GM23338 (cell line): Measurements from ENCODE around the gene RHOT1. TPM values are rescaled to one million over a fixed set of nuclear protein-coding genes. Genes with fewer than 3 reads are reported as not detected.
"Not testable (repeated sequence)": the region's sequence is repeated elsewhere in the genome, so short reads cannot be mapped to it uniquely, and the experiment has no call there.

ENCODE experiments used
- ATAC-seq: fragments of 200-7000 bp; cut with Tn5 transposase; 3 replicates; pipeline ENCODE4 v1.9.1; 2020
- DNase-seq: peaks from one replicate; pipeline ENCODE4 v3.0.0-alpha.2; 2015; ENCODE audit warnings: low spot score
- H2AFZ ChIP-seq: fragments of 200-600 bp; sonication (generic); 2 replicates; pipeline ENCODE4 v1.8.0; 2016; ENCODE audit warnings: antibody characterized with exemption, mild to moderate bottlenecking, moderate library complexity
- H3F3A ChIP-seq: fragments of 200-600 bp; sonication (generic); replicated peaks from 2 replicates; pipeline ENCODE4 v1.8.0; 2017; ENCODE audit warnings: antibody characterized with exemption, mixed run types, low read depth
- H3K27ac ChIP-seq: fragments of 200-600 bp; sonication (generic); 2 replicates; pipeline ENCODE4 v1.6.1; 2016; ENCODE audit warnings: low read depth
- H3K27me3 ChIP-seq: fragments of 200-600 bp; sonication (generic); 2 replicates; pipeline ENCODE4 v1.8.0; 2016; ENCODE audit warnings: mild to moderate bottlenecking, mixed run types, moderate library complexity; ENCODE audit not compliant: insufficient read depth
- H3K36me3 ChIP-seq: fragments of 200-600 bp; sonication (generic); 2 replicates; pipeline ENCODE4 v1.8.0; 2016; ENCODE audit warnings: mild to moderate bottlenecking; ENCODE audit not compliant: insufficient read depth
- H3K4me1 ChIP-seq: fragments of 200-600 bp; sonication (generic); 2 replicates; pipeline ENCODE4 v1.8.0; 2016; ENCODE audit warnings: mild to moderate bottlenecking, moderate library complexity; ENCODE audit not compliant: insufficient read depth
- H3K4me2 ChIP-seq: fragments of 200-600 bp; sonication (generic); 2 replicates; pipeline ENCODE4 v1.7.1; 2017; ENCODE audit warnings: mixed run types
- H3K4me3 ChIP-seq: fragments of 200-600 bp; sonication (generic); 2 replicates; pipeline ENCODE4 v1.6.1; 2016; ENCODE audit warnings: mixed run types
- H3K79me2 ChIP-seq: fragments of 200-600 bp; sonication (generic); replicated peaks from 2 replicates; pipeline ENCODE4 v1.8.0; 2017; ENCODE audit warnings: mild to moderate bottlenecking; ENCODE audit not compliant: insufficient read depth
- H3K9me2 ChIP-seq: fragments of 200-600 bp; sonication (generic); 2 replicates; pipeline ENCODE4 v1.8.0; 2017; ENCODE audit not compliant: insufficient read depth
- H4K20me1 ChIP-seq: fragments of 200-600 bp; sonication (generic); replicated peaks from 2 replicates; pipeline ENCODE4 v1.8.0; 2017; ENCODE audit warnings: mild to moderate bottlenecking; ENCODE audit not compliant: insufficient read depth
- H3K27ac Mint-ChIP-seq: 2 replicates; pipeline ENCODE4 v1.8.0; 2020; ENCODE audit warnings: inconsistent platforms, mild to moderate bottlenecking, moderate library complexity, mixed read lengths
- H3K27me3 Mint-ChIP-seq: 3 replicates; pipeline ENCODE4 v1.8.0; 2022; ENCODE audit warnings: low read depth, mild to moderate bottlenecking, moderate library complexity, mixed read lengths, inconsistent platforms; ENCODE audit not compliant: insufficient read depth, poor library complexity
- H3K36me3 Mint-ChIP-seq: 3 replicates; pipeline ENCODE4 v1.8.0; 2021; ENCODE audit warnings: low read depth, mild to moderate bottlenecking, inconsistent platforms, moderate library complexity, mixed read lengths
- H3K4me1 Mint-ChIP-seq: 3 replicates; pipeline ENCODE4 v1.8.0; 2020; ENCODE audit warnings: mild to moderate bottlenecking, inconsistent platforms, mixed read lengths
- H3K4me3 Mint-ChIP-seq: 3 replicates; pipeline ENCODE4 v1.8.0; 2021; ENCODE audit warnings: moderate library complexity, mild to moderate bottlenecking, inconsistent platforms, mixed read lengths
- H3K9me3 Mint-ChIP-seq: 3 replicates; pipeline ENCODE4 v1.8.0; 2020; ENCODE audit warnings: moderate library complexity, mild to moderate bottlenecking, inconsistent platforms, mixed read lengths
- EZH2phosphoT487 ChIP-seq: fragments of 200-600 bp; sonication (generic); IDR thresholded peaks from one replicate; pipeline ENCODE4 v1.8.1; 2018; ENCODE audit warnings: antibody characterized with exemption; ENCODE audit not compliant: unreplicated experiment
- STAT1 ChIP-seq: IDR thresholded peaks from one replicate; pipeline ENCODE4 v1.6.1; 2016; ENCODE audit warnings: antibody characterized with exemption; ENCODE audit not compliant: unreplicated experiment
- polyA plus RNA-seq: library from polyadenylated mRNA; unstranded; fragments of >200 nt; fragmentation: Nextera tagmentation; extraction: Ambion mirVana; gene quantifications from 2 replicates; pipeline ENCODE4 v1.2.1, GENCODE V29; 2016
- total RNA-seq: library from RNA; depleted of rRNA; stranded (reverse); fragments of >200 nt; shearing (Covaris generic); gene quantifications from 2 replicates; pipeline ENCODE4 v1.2.3, GENCODE V29; 2014
- TF ChIP-seq, protein P1 (sequence below), 2 experiments: fragments of 200-600 bp in 1 of 2; sonication (generic) in 1 of 2; conservative IDR thresholded peaks; 2 replicates each; pipeline versions ENCODE4 v1.5.1 to v1.6.1; 2016 to 2017; ENCODE audit warnings: antibody characterized with exemption in 2 of 2, low read depth in 2 of 2, mild to moderate bottlenecking in 2 of 2, moderate library complexity in 1 of 2
- TF ChIP-seq, protein P2 (sequence below): IDR thresholded peaks from one replicate; pipeline ENCODE4 v1.6.1; 2018; ENCODE audit warnings: antibody characterized with exemption; ENCODE audit not compliant: unreplicated experiment

RHOT1 gene
- total and polyA plus RNA-seq, 2 experiments from 2014 or later = 40.8 to 53.5 TPM

DNA sequence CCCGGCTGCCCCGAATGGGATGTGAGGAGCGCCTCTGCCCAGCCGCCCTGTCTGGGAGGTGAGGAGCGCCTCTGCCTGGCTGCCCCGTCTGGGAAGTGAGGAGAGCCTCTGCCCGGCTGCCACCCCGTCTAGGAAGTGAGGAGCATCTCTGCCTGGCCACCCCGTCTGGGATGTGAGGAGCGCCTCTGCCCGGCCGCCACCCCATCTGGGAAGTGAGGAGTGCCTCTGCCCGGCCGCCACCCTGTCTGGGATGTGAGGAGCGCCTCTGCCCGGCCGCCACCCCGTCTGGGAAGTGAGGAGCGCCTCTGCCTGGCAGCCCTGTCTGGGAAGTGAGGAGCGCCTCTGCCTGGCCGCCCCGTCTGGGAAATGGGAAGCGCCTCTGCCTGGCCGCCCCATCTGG, 36.4 kb downstream of the RHOT1 start:
- H4K20me1 ChIP-seq, H3K9me2 ChIP-seq, H3K27ac ChIP-seq, ATAC-seq, H2AFZ ChIP-seq, H3K27me3 ChIP-seq, H3K27ac Mint-ChIP-seq, H3K4me1 ChIP-seq, H3K4me2 ChIP-seq, H3F3A ChIP-seq, H3K4me3 ChIP-seq, DNase-seq, H3K79me2 ChIP-seq, H3K27me3 Mint-ChIP-seq, H3K4me3 Mint-ChIP-seq, H3K4me1 Mint-ChIP-seq: not testable (repeated sequence)
- Mint-ChIP-seq H3K36me3 (peaks cover 78% of the 10 kb centered on the region), H3K9me3 (peaks cover 42% of the 10 kb centered on the region)
- H3K36me3 ChIP-seq = peaks cover 25% of the 10 kb centered on the region

DNA sequence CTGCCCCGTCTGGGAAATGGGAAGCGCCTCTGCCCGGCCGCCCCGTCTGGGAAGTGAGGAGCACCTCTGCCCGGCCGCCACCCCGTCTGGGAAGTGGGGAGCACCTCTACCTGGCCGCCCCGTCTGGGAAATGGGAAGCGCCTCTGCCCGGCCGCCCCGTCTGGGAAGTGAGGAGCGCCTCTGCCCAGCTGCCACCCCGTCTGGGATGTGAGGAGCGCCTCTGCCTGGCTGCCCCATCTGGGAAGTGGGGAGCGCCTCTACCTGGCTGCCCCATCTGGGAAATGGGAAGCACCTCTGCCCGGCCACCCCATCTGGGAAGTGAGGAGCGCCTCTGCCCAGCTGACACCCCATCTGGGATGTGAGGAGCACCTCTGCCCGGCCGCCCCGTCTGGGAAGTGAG, 36.8 kb downstream of the RHOT1 start:
- not testable (repeated sequence) for ATAC-seq, H3K27ac Mint-ChIP-seq, H3K4me1 ChIP-seq, H3K27me3 Mint-ChIP-seq, H3F3A ChIP-seq, H3K4me3 Mint-ChIP-seq, H3K4me3 ChIP-seq, H3K9me2 ChIP-seq, DNase-seq, H3K27me3 ChIP-seq, H3K27ac ChIP-seq, H4K20me1 ChIP-seq, H3K4me2 ChIP-seq, H3K79me2 ChIP-seq, H3K4me1 Mint-ChIP-seq, H2AFZ ChIP-seq
- H3K36me3 Mint-ChIP-seq = peaks cover 77% of the 10 kb centered on the region
- H3K9me3 Mint-ChIP-seq = peaks cover 42% of the 10 kb centered on the region
- H3K36me3 ChIP-seq = peaks cover 25% of the 10 kb centered on the region

DNA sequence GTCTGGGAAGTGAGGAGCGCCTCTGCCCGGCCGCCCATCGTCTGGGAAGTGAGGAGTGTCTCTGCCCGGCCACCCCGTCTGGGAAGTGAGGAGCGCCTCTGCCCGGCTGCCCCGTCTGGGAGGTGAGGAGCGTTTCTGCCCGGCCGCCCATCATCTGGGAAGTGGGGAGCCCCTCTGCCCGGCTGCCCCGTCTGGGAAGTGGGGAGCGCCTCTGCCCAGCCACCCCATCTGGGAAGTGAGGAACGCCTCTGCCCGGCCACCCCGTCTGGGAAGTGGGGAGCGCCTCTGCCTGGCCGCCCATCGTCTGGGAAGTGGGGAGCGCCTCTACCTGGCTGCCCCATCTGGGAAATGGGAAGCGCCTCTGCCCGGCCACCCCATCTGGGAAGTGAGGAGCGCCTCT, 37.2 kb downstream of the RHOT1 start:
- H3K27me3 ChIP-seq, H3K9me2 ChIP-seq, H4K20me1 ChIP-seq, H3F3A ChIP-seq, ATAC-seq, H3K4me2 ChIP-seq, H3K27ac Mint-ChIP-seq, H3K4me1 ChIP-seq, H3K79me2 ChIP-seq, H3K4me1 Mint-ChIP-seq, H3K4me3 ChIP-seq, H3K27ac ChIP-seq, H2AFZ ChIP-seq, H3K27me3 Mint-ChIP-seq, DNase-seq, H3K4me3 Mint-ChIP-seq: not testable (repeated sequence)
- H3K36me3 Mint-ChIP-seq = peaks cover 77% of the 10 kb centered on the region
- peaks cover 25% of the 10 kb centered on the region for H3K36me3 ChIP-seq
- peaks cover 42% of the 10 kb centered on the region for H3K9me3 Mint-ChIP-seq

DNA sequence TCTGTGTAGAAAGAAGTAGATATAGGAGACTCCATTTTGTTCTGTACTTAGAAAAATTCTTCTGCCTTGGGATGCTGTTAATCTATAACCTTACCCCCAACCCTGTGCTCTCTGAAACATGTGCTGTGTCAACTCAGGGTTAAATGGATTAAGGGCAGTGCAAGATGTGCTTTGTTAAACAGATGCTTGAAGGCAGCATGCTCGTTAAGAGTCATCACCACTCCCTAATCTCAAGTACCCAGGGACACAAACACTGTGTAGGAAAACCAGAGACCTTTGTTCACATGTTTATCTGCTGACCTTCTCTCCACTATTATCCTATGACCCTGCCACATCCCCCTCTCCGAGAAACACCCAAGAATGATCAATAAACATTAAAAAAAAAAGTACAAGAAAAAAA, 38.0 kb downstream of the RHOT1 start:
- peaks cover 70% of the 10 kb centered on the region for H3K36me3 Mint-ChIP-seq

DNA sequence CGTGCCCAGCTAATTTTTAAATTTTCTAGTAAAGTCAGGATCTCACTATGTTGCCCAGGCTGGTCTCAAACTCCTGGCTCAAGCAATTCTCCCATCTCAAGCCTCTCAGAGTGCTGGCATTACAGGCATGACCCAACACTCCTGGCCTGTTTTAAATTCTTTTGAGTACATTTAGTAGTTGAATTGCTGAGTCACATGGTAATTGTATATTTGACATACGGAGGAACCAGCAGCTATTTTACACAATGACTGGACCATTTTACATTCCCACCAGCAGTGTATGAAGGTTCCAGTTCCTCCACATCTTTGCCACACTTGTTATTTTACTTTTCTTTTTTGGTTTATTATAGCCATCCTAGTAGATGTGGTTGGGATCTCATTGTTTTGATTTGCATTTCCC, 43.6 kb downstream of the RHOT1 start:
- Histone ChIP-seq H3K9me2 (no peaks in the 10 kb centered on the region), H3K4me1 (no peaks in the 10 kb centered on the region), H3K4me2 (no peak overlapping the region), H3K4me3 (no peak overlapping the region), H3F3A (no peaks in the 10 kb centered on the region), H3K27ac (no peak overlapping the region), H2AFZ (no peak overlapping the region), H4K20me1 (no peaks in the 10 kb centered on the region), H3K27me3 (no peaks in the 10 kb centered on the region), H3K36me3 (0 out of 2 replicates have a peak, but pooled peaks cover under 1% of the 10 kb centered on the region), H3K79me2 (no peaks in the 10 kb centered on the region)
- Mint-ChIP-seq H3K9me3 (peaks cover 3% of the 10 kb centered on the region; the same call in 1 of the 3 replicates), H3K4me1 (no peaks in the 10 kb centered on the region), H3K27ac (no peak overlapping the region), H3K27me3 (peaks cover 2% of the 10 kb centered on the region), H3K36me3 (peaks cover 16% of the 10 kb centered on the region), H3K4me3 (no peak overlapping the region)
- ATAC-seq (no peak), DNase-seq (no peak)
- TF ChIP-seq, protein P1, sequence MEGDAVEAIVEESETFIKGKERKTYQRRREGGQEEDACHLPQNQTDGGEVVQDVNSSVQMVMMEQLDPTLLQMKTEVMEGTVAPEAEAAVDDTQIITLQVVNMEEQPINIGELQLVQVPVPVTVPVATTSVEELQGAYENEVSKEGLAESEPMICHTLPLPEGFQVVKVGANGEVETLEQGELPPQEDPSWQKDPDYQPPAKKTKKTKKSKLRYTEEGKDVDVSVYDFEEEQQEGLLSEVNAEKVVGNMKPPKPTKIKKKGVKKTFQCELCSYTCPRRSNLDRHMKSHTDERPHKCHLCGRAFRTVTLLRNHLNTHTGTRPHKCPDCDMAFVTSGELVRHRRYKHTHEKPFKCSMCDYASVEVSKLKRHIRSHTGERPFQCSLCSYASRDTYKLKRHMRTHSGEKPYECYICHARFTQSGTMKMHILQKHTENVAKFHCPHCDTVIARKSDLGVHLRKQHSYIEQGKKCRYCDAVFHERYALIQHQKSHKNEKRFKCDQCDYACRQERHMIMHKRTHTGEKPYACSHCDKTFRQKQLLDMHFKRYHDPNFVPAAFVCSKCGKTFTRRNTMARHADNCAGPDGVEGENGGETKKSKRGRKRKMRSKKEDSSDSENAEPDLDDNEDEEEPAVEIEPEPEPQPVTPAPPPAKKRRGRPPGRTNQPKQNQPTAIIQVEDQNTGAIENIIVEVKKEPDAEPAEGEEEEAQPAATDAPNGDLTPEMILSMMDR (conservative IDR thresholded peaks at IDR 0.05; ENCODE audit: low read depth in 2 of 2) = no peak
- TF ChIP-seq, protein P2, sequence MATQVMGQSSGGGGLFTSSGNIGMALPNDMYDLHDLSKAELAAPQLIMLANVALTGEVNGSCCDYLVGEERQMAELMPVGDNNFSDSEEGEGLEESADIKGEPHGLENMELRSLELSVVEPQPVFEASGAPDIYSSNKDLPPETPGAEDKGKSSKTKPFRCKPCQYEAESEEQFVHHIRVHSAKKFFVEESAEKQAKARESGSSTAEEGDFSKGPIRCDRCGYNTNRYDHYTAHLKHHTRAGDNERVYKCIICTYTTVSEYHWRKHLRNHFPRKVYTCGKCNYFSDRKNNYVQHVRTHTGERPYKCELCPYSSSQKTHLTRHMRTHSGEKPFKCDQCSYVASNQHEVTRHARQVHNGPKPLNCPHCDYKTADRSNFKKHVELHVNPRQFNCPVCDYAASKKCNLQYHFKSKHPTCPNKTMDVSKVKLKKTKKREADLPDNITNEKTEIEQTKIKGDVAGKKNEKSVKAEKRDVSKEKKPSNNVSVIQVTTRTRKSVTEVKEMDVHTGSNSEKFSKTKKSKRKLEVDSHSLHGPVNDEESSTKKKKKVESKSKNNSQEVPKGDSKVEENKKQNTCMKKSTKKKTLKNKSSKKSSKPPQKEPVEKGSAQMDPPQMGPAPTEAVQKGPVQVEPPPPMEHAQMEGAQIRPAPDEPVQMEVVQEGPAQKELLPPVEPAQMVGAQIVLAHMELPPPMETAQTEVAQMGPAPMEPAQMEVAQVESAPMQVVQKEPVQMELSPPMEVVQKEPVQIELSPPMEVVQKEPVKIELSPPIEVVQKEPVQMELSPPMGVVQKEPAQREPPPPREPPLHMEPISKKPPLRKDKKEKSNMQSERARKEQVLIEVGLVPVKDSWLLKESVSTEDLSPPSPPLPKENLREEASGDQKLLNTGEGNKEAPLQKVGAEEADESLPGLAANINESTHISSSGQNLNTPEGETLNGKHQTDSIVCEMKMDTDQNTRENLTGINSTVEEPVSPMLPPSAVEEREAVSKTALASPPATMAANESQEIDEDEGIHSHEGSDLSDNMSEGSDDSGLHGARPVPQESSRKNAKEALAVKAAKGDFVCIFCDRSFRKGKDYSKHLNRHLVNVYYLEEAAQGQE = no peak
- TF ChIP-seq STAT1 (no peak), EZH2phosphoT487 (no peak)

More for the DNA sequence above, 38.0 kb downstream of the RHOT1 start:
- not testable (repeated sequence) for H3K4me1 ChIP-seq, H3K4me2 ChIP-seq, H3K4me3 ChIP-seq, H3K27me3 Mint-ChIP-seq, H3K27me3 ChIP-seq, H2AFZ ChIP-seq, H3K27ac ChIP-seq, H3F3A ChIP-seq, H3K27ac Mint-ChIP-seq, H3K4me1 Mint-ChIP-seq, H3K9me2 ChIP-seq, H3K79me2 ChIP-seq, H3K4me3 Mint-ChIP-seq, DNase-seq, ATAC-seq, H4K20me1 ChIP-seq
- peaks cover 42% of the 10 kb centered on the region for H3K9me3 Mint-ChIP-seq
- H3K36me3 ChIP-seq = peaks cover 21% of the 10 kb centered on the region
